Ascending aorta (tissue), 2 donors: Measurements from ENCODE around the gene PTPN9. TPM values are rescaled to one million over a fixed set of nuclear protein-coding genes. Genes with fewer than 3 reads are reported as not detected.

Experiments
- DNase-seq, 2 donors: peaks; one replicate each; pipeline ENCODE4 v3.0.0-alpha.2; 2019; ENCODE audit warnings: low spot score in 2 of 2
- H3K27ac ChIP-seq, 2 donors: fragments of 200-600 bp; sonication (generic); one replicate each; pipeline ENCODE4 v1.5.1; 2016 to 2017; ENCODE audit warnings: mild to moderate bottlenecking in 1 of 2
- H3K27me3 ChIP-seq: fragments of 200-600 bp; sonication (generic); one replicate; pipeline ENCODE4 v1.5.1; 2017
- H3K36me3 ChIP-seq, 2 donors: fragments of 200-600 bp; sonication (generic); one replicate each; pipeline ENCODE4 v1.5.1; 2016
- H3K4me1 ChIP-seq, 2 donors: fragments of 200-600 bp; sonication (generic); one replicate each; pipeline ENCODE4 v1.5.1; 2016 to 2017; ENCODE audit warnings: mild to moderate bottlenecking in 1 of 2
- H3K4me3 ChIP-seq, 2 donors: fragments of 200-600 bp; sonication (generic); one replicate each; pipeline ENCODE4 v1.5.1; 2016 to 2017; ENCODE audit warnings: mild to moderate bottlenecking in 1 of 2
- H3K9me3 ChIP-seq, 2 donors: fragments of 200-600 bp; sonication (generic); one replicate each; pipeline ENCODE4 v1.5.1; 2016
- CTCF ChIP-seq, 3 experiments: fragments of 200-600 bp in 2 of 3; fragments of 450-650 bp in 1 of 3; sonication (generic) in 2 of 3; IDR thresholded peaks; one replicate each; pipeline ENCODE4 v1.5.1; 2016 to 2019; ENCODE audit warnings: antibody characterized with exemption in 3 of 3, mild to moderate bottlenecking in 1 of 3, moderate library complexity in 1 of 3
- intact Hi-C: fragments of 100-400 bp; cut with DNase I; formaldehyde crosslinking; loops from one replicate; pipeline ENCODE4 v1.15.1; 2023
- total RNA-seq: library from RNA; depleted of rRNA; stranded (reverse); fragments of >200 nt; gene quantifications from one replicate; pipeline ENCODE4 v1.1.0, GENCODE V29; 2016

The PTPN9 gene
- total RNA-seq, 1 donor from 2014 or later, result 7.1 TPM

DNA sequence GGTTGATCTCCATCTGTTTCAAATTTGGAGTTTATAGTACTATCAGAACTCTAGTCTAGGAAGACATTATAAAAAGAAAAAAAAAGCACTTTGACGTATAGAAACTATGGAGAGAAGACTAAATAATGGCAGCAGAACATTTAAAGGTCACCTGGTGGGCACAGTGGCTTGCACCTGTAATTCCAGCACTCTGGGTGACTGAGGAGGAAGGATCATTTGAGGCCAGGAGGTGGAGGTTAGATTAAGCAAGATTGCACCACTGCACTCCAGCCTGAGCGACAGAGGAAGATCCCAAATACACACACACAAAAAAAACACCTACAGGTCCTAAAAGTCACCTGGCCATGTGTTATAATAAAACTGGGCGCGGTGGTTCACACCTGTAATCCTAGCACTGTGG lies 141.4 kb downstream of the PTPN9 start:
- no peak for DNase-seq
- no peak overlapping the region for H3K4me3 ChIP-seq
- peaks cover 0 to 2% of the 10 kb centered on the region in 2 donors for H3K36me3 ChIP-seq
- no peaks in the 10 kb centered on the region for H3K4me1 ChIP-seq
- TF ChIP-seq CTCF (IDR thresholded peaks at IDR 0.05), result no peak
- no peaks in the 10 kb centered on the region for H3K9me3 ChIP-seq
- no peaks in the 10 kb centered on the region for H3K27me3 ChIP-seq
- intact Hi-C loops, result no loop called here
- no peak overlapping the region for H3K27ac ChIP-seq

DNA sequence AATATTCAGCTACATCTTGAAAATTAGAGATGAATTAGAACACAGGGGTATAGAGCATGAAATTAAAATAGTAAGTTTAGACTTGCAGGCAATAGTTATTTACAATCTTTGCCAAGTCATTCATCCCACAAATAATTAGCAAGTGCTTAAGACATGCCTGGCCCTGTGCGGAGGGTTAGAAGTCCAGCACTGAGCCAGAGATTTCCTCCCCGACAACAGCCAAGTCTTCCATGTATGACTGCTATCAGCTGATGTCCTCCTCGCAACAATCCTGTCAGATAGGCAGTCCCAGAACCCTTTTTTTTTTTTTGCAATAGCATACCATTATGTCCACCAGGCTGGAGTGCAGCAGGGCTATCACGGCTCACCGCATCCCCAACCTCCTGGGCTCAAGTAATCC lies 142.2 kb downstream of the PTPN9 start:
- no peak for TF ChIP-seq CTCF (IDR thresholded peaks at IDR 0.05)
- Histone ChIP-seq H3K27ac (no peak overlapping the region), H3K4me3 (no peak overlapping the region), H3K36me3 (no peaks in the 10 kb centered on the region), H3K27me3 (no peaks in the 10 kb centered on the region), H3K9me3 (no peaks in the 10 kb centered on the region), H3K4me1 (no peaks in the 10 kb centered on the region)
- DNase-seq, result no peak
- intact Hi-C loops, result no loop called here

DNA sequence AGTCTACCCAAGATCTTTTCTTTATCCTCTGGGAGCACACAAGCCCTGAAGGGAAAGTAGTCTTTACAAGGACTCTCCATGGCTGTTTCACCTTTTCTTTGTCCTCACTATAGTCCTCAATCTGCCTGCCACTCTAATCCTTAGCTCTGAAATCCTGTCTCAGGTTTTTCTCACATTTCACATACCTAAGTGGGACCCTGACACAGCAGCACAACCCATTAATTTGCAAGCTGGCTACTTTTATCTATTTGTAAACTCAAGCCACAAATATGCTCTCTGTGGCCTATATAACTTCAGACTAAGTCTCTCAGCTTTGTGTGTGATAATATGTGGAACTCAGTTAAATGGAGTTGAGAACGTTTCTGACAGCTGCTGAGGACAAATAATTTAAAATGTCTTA lies 147.4 kb downstream of the PTPN9 start:
- Histone ChIP-seq H3K27ac (no peak overlapping the region), H3K36me3 (peaks cover 18 to 30% of the 10 kb centered on the region in 2 donors), H3K27me3 (no peaks in the 10 kb centered on the region), H3K4me3 (no peak overlapping the region), H3K4me1 (no peaks in the 10 kb centered on the region), H3K9me3 (no peaks in the 10 kb centered on the region)
- no peak for DNase-seq
- no peak for TF ChIP-seq CTCF (IDR thresholded peaks at IDR 0.05)
- intact Hi-C loops, result no loop called here

DNA sequence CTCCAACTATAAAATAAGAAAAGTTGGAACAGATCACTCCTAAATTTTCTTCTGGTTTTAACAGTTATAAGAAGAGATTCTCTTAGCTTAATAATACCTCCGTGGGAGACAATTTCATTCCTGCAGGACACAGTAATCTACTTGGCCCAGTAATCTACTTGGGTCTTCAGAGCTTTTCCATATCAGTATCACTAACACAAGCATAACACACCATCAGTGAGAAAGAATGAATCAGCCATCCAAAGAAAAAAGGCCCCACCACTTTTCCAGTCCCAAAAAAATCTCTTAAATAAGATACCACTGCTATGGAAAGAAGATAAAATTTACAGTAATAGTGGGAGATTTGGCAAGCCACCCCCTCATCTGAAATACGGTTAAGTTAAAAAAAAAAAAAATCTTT lies 147.8 kb downstream of the PTPN9 start:
- H3K27ac ChIP-seq, result no peak overlapping the region
- intact Hi-C loops, result no loop called here
- H3K9me3 ChIP-seq, result no peaks in the 10 kb centered on the region
- H3K4me3 ChIP-seq, result no peak overlapping the region
- no peak for TF ChIP-seq CTCF (IDR thresholded peaks at IDR 0.05)
- no peaks in the 10 kb centered on the region for H3K4me1 ChIP-seq
- H3K27me3 ChIP-seq, result no peaks in the 10 kb centered on the region
- H3K36me3 ChIP-seq, result peaks cover 19 to 32% of the 10 kb centered on the region in 2 donors
- no peak for DNase-seq

DNA sequence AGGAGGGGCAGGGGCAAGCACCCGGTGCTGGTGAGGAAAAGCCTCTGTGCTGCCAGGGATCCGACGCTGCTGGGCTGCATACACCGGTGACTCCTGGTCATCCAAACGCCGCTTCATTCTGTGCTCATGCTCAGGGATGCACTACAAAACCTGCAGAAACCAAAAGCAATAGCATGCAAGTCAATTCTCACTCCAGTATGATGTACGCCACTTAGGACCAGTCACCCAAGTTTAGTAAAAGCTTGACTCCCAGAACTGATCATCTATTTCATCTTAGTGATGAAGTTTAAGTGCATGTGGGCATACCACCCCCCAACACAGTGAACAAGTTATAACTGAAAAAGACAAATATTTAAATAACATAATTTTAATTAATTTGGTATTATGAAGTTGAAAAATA lies 148.9 kb downstream of the PTPN9 start:
- intact Hi-C loops, result no loop called here
- no peaks in the 10 kb centered on the region for H3K9me3 ChIP-seq
- H3K4me1 ChIP-seq, result no peaks in the 10 kb centered on the region
- TF ChIP-seq CTCF (IDR thresholded peaks at IDR 0.05), result no peak
- no peak overlapping the region for H3K27ac ChIP-seq
- no peak for DNase-seq
- no peak overlapping the region for H3K4me3 ChIP-seq
- H3K27me3 ChIP-seq, result no peaks in the 10 kb centered on the region
- peaks cover 19 to 37% of the 10 kb centered on the region in 2 donors for H3K36me3 ChIP-seq

DNA sequence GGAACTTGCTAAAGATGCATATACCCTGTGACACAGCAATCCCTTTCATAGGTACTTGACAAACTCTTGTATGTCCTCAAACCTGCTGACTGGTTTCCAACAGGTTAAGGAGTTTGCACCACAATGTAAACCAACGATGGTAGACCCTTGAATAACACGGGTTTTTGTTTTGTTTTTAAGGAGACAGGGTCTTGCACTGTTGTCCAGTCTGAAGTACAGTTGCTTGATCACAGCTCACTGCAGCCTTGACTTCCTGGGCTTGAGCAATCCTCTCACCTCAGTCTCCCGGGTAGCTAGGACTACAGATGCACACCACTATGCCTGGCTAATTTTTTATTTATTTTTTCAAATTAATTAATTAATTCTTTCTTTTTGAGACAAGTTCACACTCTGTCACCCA lies 151.0 kb downstream of the PTPN9 start:
- no peak for DNase-seq
- peaks cover 27 to 46% of the 10 kb centered on the region in 2 donors for H3K36me3 ChIP-seq
- TF ChIP-seq CTCF (IDR thresholded peaks at IDR 0.05), result no peak

More for the DNA sequence above, 151.0 kb downstream of the PTPN9 start:
- Histone ChIP-seq H3K4me3 (no peak overlapping the region), H3K4me1 (no peaks in the 10 kb centered on the region), H3K27ac (no peak overlapping the region), H3K9me3 (no peaks in the 10 kb centered on the region), H3K27me3 (no peaks in the 10 kb centered on the region)
- intact Hi-C loops, result no loop called here
